Measurements from ENCODE around the gene C7orf33.

- TF ChIP-seq POLR2A (IDR thresholded peaks at IDR 0.05) = no peak
- TF ChIP-seq CTCF (IDR thresholded peaks at IDR 0.05) = no peak
Observed at GRCh38 chr7:148561099-148561498, 29.5 kb upstream of the C7orf33 start.

Measured in heart left ventricle (tissue), 13 donors.